A673 (cell line): ENCODE measurements around the gene KIF17.

ENCODE experiments used
- EZH2 ChIP-seq: fragments of 200-600 bp; sonication (generic); IDR thresholded peaks from 2 replicates; pipeline ENCODE4 v1.6.1; 2017; ENCODE audit warnings: borderline replicate concordance, low read depth, mild to moderate bottlenecking, mixed read lengths, antibody characterized with exemption, low read length; ENCODE audit not compliant: poor library complexity, severe bottlenecking
- TF ChIP-seq, protein P1 (sequence below): fragments of 300-800, 200-600 bp; sonication (generic); conservative IDR thresholded peaks from 2 replicates; pipeline ENCODE4 v1.5.1; 2017; ENCODE audit warnings: low read depth, mild to moderate bottlenecking, antibody characterized with exemption, low read length, moderate library complexity, mixed read lengths

- TF ChIP-seq, protein P1, sequence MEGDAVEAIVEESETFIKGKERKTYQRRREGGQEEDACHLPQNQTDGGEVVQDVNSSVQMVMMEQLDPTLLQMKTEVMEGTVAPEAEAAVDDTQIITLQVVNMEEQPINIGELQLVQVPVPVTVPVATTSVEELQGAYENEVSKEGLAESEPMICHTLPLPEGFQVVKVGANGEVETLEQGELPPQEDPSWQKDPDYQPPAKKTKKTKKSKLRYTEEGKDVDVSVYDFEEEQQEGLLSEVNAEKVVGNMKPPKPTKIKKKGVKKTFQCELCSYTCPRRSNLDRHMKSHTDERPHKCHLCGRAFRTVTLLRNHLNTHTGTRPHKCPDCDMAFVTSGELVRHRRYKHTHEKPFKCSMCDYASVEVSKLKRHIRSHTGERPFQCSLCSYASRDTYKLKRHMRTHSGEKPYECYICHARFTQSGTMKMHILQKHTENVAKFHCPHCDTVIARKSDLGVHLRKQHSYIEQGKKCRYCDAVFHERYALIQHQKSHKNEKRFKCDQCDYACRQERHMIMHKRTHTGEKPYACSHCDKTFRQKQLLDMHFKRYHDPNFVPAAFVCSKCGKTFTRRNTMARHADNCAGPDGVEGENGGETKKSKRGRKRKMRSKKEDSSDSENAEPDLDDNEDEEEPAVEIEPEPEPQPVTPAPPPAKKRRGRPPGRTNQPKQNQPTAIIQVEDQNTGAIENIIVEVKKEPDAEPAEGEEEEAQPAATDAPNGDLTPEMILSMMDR = no peak
- TF ChIP-seq EZH2 = no peak
Observed at GRCh38 chr1:20760322-20760721, 42.5 kb upstream of the KIF17 start.
